Astrocyte (in vitro differentiated cells and primary cell): ENCODE measurements around the gene TWF2.

Experiments
- CTCF ChIP-seq: IDR thresholded peaks from 2 replicates; pipeline ENCODE4 v1.5.1; 2011; ENCODE audit warnings: low read depth, mild to moderate bottlenecking, inconsistent platforms, low read length, moderate library complexity; ENCODE audit not compliant: insufficient read depth
- EZH2 ChIP-seq: IDR thresholded peaks from 2 replicates; pipeline ENCODE4 v1.6.1; 2012; ENCODE audit warnings: mild to moderate bottlenecking, low read length, inconsistent platforms; ENCODE audit not compliant: insufficient read depth

- no peak for TF ChIP-seq CTCF
- no peak for TF ChIP-seq EZH2
Observed at GRCh38 chr3:52238193-52238760, 681 bp downstream of the TWF2 start.
